ENCODE measurements around the gene TNIP2. TPM values are rescaled to one million over a fixed set of nuclear protein-coding genes. Genes with fewer than 3 reads are reported as not detected.

The TNIP2 gene
- total and polyA plus RNA-seq, 2 of the 13 experiments (the other 11 are each of a cell fraction or from before 2014, with no cell fraction given): 25.6 to 38.0 TPM

DNA sequence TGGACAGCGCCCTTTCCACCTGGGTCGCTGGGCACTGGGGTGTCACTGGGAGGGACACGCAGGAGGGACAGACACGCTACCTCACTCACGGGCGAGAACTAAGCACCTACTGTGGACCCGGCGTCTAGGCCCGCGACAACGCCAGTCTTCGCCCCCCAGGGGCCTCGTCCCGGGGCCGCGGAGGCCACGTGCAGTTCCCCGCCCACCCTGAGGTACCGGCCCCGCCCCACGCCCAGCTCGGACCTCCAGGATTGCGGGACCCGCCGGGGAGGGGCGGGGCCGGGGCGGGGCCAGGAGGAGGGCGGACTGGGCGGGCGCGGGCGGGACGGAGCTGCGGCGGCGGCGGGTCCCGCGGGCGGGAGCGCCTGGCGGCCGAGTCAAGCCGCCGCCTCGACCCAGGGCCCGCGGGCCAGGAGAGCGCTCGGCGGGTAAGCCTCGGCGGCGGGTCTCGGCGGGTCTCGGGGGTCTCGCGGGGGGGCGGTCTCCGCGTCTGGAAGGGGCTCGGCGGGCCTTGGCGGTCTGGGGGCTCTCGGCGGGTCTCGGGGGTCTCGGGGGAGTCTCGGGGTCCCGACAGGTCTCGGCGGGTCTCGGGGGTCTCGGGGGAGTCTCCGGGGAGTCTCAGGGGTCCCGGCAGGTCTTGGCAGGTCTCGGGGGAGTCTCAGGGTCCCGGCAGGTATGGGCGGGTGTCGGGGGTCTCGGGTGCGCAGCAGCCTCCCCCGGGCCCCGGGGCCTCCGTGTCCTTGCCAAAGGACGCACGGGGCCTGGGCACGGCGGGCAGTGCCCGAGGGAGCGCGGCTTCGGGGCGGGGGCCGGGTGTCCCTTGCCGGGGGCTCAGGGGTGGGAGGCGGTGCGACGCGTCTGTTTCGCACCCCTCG, 36.8 kb upstream of the TNIP2 start, which contains the start of gene SH3BP2 (continued):
- TF ChIP-seq KAT7 (CRISPR knock-in tag; IDR thresholded peaks at IDR 0.05; ENCODE audit: borderline replicate concordance): no peak
- TF ChIP-seq ZBTB7B (CRISPR knock-in tag; IDR thresholded peaks at IDR 0.05): peak; percentile 62; the same call in 1 of the 2 replicates
- TF ChIP-seq, protein P1, sequence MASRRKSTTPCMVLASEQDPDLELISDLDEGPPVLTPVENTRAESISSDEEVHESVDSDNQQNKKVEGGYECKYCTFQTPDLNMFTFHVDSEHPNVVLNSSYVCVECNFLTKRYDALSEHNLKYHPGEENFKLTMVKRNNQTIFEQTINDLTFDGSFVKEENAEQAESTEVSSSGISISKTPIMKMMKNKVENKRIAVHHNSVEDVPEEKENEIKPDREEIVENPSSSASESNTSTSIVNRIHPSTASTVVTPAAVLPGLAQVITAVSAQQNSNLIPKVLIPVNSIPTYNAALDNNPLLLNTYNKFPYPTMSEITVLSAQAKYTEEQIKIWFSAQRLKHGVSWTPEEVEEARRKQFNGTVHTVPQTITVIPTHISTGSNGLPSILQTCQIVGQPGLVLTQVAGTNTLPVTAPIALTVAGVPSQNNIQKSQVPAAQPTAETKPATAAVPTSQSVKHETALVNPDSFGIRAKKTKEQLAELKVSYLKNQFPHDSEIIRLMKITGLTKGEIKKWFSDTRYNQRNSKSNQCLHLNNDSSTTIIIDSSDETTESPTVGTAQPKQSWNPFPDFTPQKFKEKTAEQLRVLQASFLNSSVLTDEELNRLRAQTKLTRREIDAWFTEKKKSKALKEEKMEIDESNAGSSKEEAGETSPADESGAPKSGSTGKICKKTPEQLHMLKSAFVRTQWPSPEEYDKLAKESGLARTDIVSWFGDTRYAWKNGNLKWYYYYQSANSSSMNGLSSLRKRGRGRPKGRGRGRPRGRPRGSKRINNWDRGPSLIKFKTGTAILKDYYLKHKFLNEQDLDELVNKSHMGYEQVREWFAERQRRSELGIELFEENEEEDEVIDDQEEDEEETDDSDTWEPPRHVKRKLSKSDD (CRISPR knock-in tag; IDR thresholded peaks at IDR 0.05; ENCODE audit: low read depth): peak; percentile 47; the same call in 1 of the 2 replicates
- no peak for TF ChIP-seq CC2D1A (CRISPR knock-in tag; IDR thresholded peaks at IDR 0.05)
- no peak for TF ChIP-seq HDAC6 (IDR thresholded peaks at IDR 0.05; ENCODE audit: low read depth, low read length)
- TF ChIP-seq AGO2 (optimal IDR thresholded peaks at IDR 0.05; ENCODE audit: low read depth, low read length): no peak
- TF ChIP-seq, protein P2, sequence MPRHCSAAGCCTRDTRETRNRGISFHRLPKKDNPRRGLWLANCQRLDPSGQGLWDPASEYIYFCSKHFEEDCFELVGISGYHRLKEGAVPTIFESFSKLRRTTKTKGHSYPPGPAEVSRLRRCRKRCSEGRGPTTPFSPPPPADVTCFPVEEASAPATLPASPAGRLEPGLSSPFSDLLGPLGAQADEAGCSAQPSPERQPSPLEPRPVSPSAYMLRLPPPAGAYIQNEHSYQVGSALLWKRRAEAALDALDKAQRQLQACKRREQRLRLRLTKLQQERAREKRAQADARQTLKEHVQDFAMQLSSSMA (CRISPR knock-in tag; IDR thresholded peaks at IDR 0.05): no peak
- TF ChIP-seq KAT2B (IDR thresholded peaks at IDR 0.05; ENCODE audit: borderline replicate concordance, low read depth, low read length): no peak
- TF ChIP-seq, protein P3, sequence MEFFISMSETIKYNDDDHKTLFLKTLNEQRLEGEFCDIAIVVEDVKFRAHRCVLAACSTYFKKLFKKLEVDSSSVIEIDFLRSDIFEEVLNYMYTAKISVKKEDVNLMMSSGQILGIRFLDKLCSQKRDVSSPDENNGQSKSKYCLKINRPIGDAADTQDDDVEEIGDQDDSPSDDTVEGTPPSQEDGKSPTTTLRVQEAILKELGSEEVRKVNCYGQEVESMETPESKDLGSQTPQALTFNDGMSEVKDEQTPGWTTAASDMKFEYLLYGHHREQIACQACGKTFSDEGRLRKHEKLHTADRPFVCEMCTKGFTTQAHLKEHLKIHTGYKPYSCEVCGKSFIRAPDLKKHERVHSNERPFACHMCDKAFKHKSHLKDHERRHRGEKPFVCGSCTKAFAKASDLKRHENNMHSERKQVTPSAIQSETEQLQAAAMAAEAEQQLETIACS (CRISPR knock-in tag; IDR thresholded peaks at IDR 0.05): no peak
- TF ChIP-seq KLF11 (CRISPR knock-in tag; IDR thresholded peaks at IDR 0.05): peak; percentile 84; the same call in 1 of the 2 replicates
- TF ChIP-seq CBFB (CRISPR knock-in tag; IDR thresholded peaks at IDR 0.05): no peak
- TF ChIP-seq, protein P4, sequence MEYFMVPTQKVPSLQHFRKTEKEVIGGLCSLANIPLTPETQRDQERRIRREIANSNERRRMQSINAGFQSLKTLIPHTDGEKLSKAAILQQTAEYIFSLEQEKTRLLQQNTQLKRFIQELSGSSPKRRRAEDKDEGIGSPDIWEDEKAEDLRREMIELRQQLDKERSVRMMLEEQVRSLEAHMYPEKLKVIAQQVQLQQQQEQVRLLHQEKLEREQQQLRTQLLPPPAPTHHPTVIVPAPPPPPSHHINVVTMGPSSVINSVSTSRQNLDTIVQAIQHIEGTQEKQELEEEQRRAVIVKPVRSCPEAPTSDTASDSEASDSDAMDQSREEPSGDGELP (IDR thresholded peaks at IDR 0.05; ENCODE audit: borderline replicate concordance, low read depth): peak; percentile 11; the same call in 1 of the 2 replicates
- TF ChIP-seq, protein P5, sequence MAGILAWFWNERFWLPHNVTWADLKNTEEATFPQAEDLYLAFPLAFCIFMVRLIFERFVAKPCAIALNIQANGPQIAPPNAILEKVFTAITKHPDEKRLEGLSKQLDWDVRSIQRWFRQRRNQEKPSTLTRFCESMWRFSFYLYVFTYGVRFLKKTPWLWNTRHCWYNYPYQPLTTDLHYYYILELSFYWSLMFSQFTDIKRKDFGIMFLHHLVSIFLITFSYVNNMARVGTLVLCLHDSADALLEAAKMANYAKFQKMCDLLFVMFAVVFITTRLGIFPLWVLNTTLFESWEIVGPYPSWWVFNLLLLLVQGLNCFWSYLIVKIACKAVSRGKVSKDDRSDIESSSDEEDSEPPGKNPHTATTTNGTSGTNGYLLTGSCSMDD (CRISPR knock-in tag; IDR thresholded peaks at IDR 0.05): no peak
- TF ChIP-seq SPEN (CRISPR knock-in tag; IDR thresholded peaks at IDR 0.05; ENCODE audit: low read depth): peak; percentile 62
- TF ChIP-seq, protein P6, sequence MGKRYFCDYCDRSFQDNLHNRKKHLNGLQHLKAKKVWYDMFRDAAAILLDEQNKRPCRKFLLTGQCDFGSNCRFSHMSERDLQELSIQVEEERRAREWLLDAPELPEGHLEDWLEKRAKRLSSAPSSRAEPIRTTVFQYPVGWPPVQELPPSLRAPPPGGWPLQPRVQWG (CRISPR knock-in tag; IDR thresholded peaks at IDR 0.05; ENCODE audit: borderline replicate concordance, low read depth): no peak
- no peak for TF ChIP-seq SIX1 (CRISPR knock-in tag; IDR thresholded peaks at IDR 0.05; ENCODE audit: borderline replicate concordance)
- TF ChIP-seq FOSL1 (CRISPR knock-in tag; IDR thresholded peaks at IDR 0.05; ENCODE audit: borderline replicate concordance): no peak
- no peak for TF ChIP-seq FOXP1 (IDR thresholded peaks at IDR 0.05)
- TF ChIP-seq FOXP1 (CRISPR knock-in tag; IDR thresholded peaks at IDR 0.05): no peak
- no peak for TF ChIP-seq XRCC5 (optimal IDR thresholded peaks at IDR 0.05; ENCODE audit: low read length)
- TF ChIP-seq NR2F1 (CRISPR knock-in tag; IDR thresholded peaks at IDR 0.05): no peak
- TF ChIP-seq RARA (CRISPR knock-in tag; IDR thresholded peaks at IDR 0.05): peak; percentile 43; the same call in 1 of the 2 replicates
